Ovary (tissue), 3 donors: Measurements from ENCODE around the gene FAM177A1.

Source experiments
- CTCF ChIP-seq, 3 donors: fragments of 450-650 bp in 2 of 3; fragments of 200-600 bp in 1 of 3; IDR thresholded peaks; one replicate each; pipeline versions ENCODE4 v1.5.1 to v1.8.0; 2016 to 2022; ENCODE audit warnings: antibody characterized with exemption in 3 of 3, mild to moderate bottlenecking in 1 of 3
- POLR2A ChIP-seq: fragments of 450-650 bp; IDR thresholded peaks from one replicate; pipeline ENCODE4 v1.6.1; 2017; ENCODE audit warnings: antibody characterized with exemption, mild to moderate bottlenecking, moderate library complexity
- donor health status: DM: no; HTN: no; CAD: no.

GRCh38 chr14:35046751-35047536 is 872 bp downstream of the FAM177A1 start:
- TF ChIP-seq CTCF (IDR thresholded peaks at IDR 0.05) (no peak), POLR2A (no peak)
